ENCODE data around the gene METTL25B.
A peak's percentile ranks its signal among the peaks of the same experiment; 100 is the strongest.

METTL25B gene

DNA sequence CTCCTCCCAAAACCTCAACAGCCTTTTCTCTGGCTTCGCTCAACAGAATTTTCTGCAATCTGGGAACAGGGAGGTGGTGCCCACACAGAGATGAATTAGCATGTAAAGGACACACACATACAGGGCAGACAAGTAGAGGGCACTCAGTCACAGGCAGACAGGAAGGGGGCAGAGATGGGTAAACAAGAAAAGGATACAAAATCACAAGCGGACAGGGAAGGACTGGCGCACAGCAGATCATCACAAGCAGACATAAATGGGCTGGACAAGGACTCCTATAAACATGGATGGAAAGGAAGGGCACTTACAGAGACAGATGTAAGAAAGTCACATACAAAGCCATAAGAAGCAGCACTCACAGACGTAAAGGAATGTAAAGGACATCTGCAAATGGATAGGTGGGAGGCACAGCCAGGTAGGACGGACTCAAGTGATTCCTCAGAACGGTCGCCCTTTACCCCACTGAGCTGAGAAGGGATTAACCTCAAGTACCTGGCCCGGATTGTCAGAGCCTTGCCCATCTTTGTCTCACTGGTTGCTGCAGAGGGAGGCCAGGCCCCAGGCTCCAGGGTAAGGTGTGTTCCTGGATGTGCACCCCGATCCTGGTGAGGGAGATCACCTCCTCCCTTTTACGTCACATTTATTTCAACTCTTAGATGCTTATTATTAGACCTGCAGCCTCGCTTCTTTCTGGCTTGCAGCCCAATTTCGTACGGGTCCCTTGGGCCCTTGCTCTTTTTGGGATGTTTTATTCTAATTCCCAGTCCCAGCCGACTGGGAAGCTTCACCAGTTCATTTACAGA, 38.2 kb downstream of the METTL25B start:
- H3K4me3 ChIP-seq (ENCODE audit: low read depth, low read length), result peak overlapping the region; percentile 57

DNA sequence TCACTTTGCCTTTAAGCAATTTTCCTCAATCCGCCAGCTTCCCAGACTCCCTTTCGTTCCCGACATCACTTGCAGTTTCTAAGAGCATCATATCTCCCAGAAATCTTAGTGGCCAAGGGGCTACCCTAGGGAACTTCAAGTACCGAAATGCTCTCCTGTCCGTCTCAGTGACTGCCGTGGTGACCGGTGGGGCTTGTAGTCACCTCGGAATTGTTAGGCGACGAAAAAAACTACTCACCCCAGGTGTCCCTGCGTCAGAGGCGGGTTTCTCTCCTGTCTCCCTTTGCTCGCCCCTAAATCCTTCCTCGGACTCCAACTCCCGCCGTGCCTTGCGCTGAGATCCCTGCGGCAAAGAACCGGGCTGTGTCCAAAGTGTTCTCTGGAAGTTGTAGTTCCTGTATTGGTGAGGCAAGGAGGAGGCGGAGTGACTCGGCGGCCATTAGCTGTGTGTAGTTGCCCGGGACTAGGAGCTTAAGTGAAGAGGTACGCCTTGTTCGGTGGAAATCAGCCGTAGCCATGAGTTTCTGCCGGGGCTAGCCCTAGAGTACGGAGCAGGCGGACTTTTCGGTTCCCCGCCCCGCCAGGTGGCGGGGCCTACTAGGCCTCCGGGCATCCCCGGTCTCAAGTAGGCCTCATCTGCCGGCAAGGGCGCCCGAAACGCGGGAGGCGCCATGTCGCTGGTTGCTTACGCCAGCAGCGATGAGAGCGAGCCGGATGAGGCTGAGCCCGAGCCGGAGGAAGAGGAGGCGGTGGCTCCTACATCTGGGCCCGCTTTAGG, 39.0 kb downstream of the METTL25B start, which contains the start of gene PRCC:
TSS of gene PRCC (plus strand) at position 435 of the 778 bp plus-strand sequence. CDS start at position 672, 237 bp downstream.
- H3K4me3 ChIP-seq (ENCODE audit: low read depth, low read length), result peak within 1 kb of the TSS; percentile 92

GRCh38 chr1:156767879-156768604, 39.8 kb downstream of the METTL25B start:
- H3K4me3 ChIP-seq (ENCODE audit: low read depth, low read length), result peak overlapping the region; percentile 92

DNA sequence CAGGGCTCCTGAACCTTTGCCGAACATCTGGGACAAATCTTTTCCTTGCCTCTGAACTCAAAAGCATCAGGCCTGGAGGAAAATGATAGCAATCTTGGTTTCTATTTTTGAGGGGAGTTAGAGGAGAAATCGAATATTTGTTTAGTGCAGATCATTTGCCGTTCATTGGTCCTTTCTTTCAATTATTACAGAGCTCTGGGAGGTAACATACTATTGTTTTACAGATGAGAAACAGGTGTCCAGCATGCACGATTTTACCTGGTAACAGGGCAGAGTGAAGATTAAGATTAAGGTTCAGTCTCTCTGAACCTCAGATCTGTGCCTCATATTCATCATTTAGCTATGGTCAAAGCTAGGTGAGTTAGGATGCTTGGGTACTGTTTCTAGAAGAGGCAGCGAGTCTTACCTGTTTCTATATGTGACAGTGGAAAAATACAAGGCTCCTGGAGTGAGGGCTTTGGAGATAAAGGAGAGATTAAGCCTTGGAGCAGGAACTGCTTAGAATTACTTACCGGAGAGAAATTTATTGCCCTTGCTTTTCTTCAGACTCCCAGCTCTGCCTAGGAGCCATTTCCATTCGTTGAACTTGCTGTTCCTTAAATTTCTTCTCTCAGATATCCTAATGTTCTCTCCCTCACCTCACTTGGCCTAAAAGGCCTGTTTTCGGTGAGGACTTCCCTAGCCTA, 40.5 kb downstream of the METTL25B start:
- peak overlapping the region; percentile 92 for H3K4me3 ChIP-seq (ENCODE audit: low read depth, low read length)

DNA sequence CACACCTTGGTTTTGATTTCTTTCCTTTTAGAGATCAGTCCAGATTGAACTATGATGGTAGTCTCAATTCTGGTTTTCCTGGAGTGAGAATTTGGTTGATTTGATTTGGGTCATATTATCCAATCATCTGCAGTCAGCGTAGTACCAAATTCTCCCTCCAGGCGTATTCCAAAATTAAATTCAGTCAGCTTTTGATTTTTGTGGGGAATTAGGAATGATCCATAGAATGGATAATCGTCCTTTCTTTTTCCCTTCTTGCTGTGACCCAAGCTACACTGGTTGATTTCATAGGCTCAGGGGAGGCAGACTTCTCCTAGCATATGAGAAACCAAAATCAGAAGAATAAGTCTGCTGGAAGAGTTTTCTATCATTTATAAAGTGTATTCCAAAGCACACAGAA, 44.0 kb downstream of the METTL25B start:
- H3K4me3 ChIP-seq (ENCODE audit: low read depth, low read length), result no peak overlapping the region

- no peak overlapping the region for H3K4me3 ChIP-seq (ENCODE audit: low read depth, low read length)
These were observed 44.6 kb downstream of the METTL25B start for GRCh38 chr1:156772728-156773497.

DNA sequence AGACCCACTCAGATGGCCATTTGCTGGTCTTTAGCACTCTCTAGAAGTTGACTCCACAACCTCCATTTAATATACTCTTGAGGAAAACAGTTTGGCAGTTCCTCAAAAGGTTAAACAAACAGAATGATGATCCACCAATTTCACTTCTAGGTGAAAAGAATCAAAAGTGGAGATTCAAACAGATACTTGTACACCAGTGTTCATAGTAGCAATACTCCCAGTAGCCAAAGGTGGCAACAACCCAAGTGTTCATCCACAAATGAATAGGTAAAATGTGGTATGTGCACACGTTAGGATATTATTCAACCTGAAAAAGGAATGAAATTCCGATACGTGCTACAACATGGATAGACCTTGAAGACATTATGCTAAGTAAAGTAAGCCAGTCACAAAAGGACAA, 45.3 kb downstream of the METTL25B start:
- H3K4me3 ChIP-seq (ENCODE audit: low read depth, low read length), result no peak overlapping the region

DNA sequence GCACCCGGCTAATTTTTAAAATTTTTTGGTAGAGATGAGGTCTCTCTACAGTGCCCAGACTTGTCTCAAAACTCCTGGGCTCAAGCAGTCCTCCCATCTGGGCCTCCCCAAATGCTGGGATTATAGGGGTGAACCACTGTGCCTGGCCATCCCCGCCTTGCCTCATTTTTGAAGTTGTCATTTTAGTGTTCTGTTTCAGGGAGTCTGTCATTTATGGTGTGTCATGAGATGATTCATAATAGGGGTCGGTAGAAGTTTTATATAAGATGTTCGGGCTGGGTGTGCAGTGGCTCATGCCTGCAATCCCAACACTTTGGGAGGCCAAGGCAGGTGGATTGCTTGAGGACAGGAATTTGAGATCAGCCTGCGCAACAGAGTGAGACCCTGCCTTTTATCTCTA, 47.5 kb downstream of the METTL25B start:
- H3K4me3 ChIP-seq (ENCODE audit: low read depth, low read length), result no peak overlapping the region

DNA sequence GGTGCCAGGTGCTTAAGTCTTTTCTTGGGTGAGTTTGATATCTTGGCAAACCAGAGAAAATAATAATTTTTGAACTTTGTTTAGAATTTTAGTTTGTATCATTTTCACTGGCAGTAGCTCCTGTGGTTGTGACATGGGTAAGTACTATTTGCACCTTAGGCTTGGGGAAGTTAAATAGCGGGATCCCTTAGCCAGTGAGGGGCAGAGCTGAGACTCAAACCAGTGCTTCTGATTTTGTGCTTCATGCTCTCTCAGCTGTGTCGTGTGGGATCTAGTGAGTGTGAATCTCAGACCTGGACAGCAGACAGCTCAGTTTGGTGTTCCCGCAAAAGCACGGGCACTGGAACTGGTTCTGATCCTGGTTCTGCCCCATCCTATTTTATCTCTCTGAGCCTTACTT, 48.7 kb downstream of the METTL25B start:
- H3K4me3 ChIP-seq (ENCODE audit: low read depth, low read length), result no peak overlapping the region

- H3K4me3 ChIP-seq (ENCODE audit: low read depth, low read length), result no peak overlapping the region
These were observed 49.3 kb downstream of the METTL25B start for GRCh38 chr1:156777573-156777972.

GRCh38 chr1:156781585-156782186, 53.4 kb downstream of the METTL25B start:
- no peak overlapping the region for H3K4me3 ChIP-seq (ENCODE audit: low read depth, low read length)

- no peak overlapping the region for H3K4me3 ChIP-seq (ENCODE audit: low read depth, low read length)
These were observed 57.2 kb downstream of the METTL25B start for GRCh38 chr1:156785458-156785857.
